ENCODE data around the gene CATSPER3.

- TF ChIP-seq, protein P1, sequence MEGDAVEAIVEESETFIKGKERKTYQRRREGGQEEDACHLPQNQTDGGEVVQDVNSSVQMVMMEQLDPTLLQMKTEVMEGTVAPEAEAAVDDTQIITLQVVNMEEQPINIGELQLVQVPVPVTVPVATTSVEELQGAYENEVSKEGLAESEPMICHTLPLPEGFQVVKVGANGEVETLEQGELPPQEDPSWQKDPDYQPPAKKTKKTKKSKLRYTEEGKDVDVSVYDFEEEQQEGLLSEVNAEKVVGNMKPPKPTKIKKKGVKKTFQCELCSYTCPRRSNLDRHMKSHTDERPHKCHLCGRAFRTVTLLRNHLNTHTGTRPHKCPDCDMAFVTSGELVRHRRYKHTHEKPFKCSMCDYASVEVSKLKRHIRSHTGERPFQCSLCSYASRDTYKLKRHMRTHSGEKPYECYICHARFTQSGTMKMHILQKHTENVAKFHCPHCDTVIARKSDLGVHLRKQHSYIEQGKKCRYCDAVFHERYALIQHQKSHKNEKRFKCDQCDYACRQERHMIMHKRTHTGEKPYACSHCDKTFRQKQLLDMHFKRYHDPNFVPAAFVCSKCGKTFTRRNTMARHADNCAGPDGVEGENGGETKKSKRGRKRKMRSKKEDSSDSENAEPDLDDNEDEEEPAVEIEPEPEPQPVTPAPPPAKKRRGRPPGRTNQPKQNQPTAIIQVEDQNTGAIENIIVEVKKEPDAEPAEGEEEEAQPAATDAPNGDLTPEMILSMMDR (IDR thresholded peaks at IDR 0.05; ENCODE audit: low read length) = no peak
- TF ChIP-seq EZH2phosphoT487 (IDR thresholded peaks at IDR 0.05; ENCODE audit: low read length) = no peak
- TF ChIP-seq EZH2 (optimal IDR thresholded peaks at IDR 0.05; ENCODE audit: low read depth, low read length) = no peak
Observed at GRCh38 chr5:134975078-134975715, 7.5 kb downstream of the CATSPER3 start.

All from MM.1S (cell line).